Parathyroid adenoma (tissue), 2 donors: ENCODE measurements around the gene CFAP299.
"Not testable (repeated sequence)": the region's sequence is repeated elsewhere in the genome, so short reads cannot be mapped to it uniquely, and the experiment has no call there.

Source experiments
- H2AFZ ChIP-seq: fragments of 300-600 bp; sonication (generic); one replicate; pipeline ENCODE4 v1.7.0; 2017; ENCODE audit warnings: antibody characterized with exemption, mild to moderate bottlenecking
- H3K27ac ChIP-seq: fragments of 300-600 bp; sonication (generic); one replicate; pipeline ENCODE4 v1.7.0; 2017
- H3K27me3 ChIP-seq: fragments of 300-600 bp; sonication (generic); one replicate; pipeline ENCODE4 v1.7.0; 2017; ENCODE audit warnings: low read length; ENCODE audit not compliant: control insufficient read depth, insufficient read depth
- H3K36me3 ChIP-seq: fragments of 300-600 bp; sonication (generic); one replicate; pipeline ENCODE4 v1.7.0; 2017; ENCODE audit warnings: low read length; ENCODE audit not compliant: control insufficient read depth, insufficient read depth
- H3K4me1 ChIP-seq: fragments of 300-600 bp; sonication (generic); one replicate; pipeline ENCODE4 v1.7.0; 2017; ENCODE audit warnings: control low read depth
- H3K4me2 ChIP-seq: fragments of 300-600 bp; sonication (generic); one replicate; pipeline ENCODE4 v1.7.0; 2017; ENCODE audit warnings: low read length
- H3K4me3 ChIP-seq: fragments of 300-600 bp; sonication (generic); one replicate; pipeline ENCODE4 v1.7.0; 2017; ENCODE audit warnings: low read depth, low read length
- H3K79me2 ChIP-seq: fragments of 300-600 bp; sonication (generic); one replicate; pipeline ENCODE4 v1.7.0; 2017; ENCODE audit warnings: control low read depth
- H3K9ac ChIP-seq: fragments of 300-600 bp; sonication (generic); one replicate; pipeline ENCODE4 v1.7.0; 2017; ENCODE audit warnings: mild to moderate bottlenecking
- H3K9me3 ChIP-seq: fragments of 300-600 bp; sonication (generic); one replicate; pipeline ENCODE4 v1.7.0; 2017; ENCODE audit warnings: low read length; ENCODE audit not compliant: control insufficient read depth
- CTCF ChIP-seq: fragments of 300-600 bp; sonication (generic); IDR thresholded peaks from one replicate; pipeline ENCODE4 v1.7.0; 2017; ENCODE audit warnings: antibody characterized with exemption, mild to moderate bottlenecking
- donor health status: primary hyperparathyroidism.

Gene CFAP299

DNA sequence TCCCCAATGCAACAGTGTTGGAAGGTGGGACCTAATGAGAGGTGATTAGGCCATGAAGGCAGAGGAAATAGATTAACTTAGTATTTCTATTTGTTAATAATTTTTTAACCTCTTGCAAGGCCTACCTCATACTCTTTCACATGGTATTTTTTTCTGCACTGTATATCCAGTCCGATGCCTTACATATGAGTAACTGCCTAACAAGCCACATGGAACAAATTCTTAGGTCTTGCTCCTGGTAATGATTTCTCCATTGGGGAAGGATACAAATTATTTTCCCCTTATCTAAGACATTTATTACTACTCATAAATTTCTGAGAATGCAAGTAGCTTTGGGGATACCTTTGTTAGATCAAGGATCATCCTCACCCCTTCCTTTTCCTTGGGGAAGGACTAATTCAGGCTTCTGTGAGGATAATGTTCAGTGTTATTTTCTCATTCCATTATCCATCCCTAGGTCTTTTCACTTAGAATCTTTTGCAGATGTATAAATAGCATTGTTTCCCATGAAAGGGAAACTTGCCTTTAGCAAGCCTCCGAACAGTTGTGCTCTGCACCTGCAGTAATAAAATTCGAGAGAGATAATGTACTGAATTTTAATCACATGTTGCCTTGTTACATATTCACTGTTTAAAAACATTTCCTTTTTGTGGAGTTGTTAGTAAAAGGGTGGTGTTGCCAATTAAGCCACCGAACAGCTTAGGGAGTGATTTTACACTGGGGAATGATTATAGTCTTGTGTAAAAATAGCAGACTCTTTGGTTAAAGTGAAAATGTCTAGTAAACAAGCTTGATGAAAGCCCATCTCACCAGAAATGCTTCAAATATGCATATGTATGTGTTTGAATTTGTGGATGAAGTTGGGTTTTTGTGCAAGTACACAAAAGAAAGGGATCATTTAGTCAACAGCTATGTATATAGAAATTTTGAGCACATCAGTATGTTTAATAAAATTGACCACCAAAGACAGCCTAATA, 89.9 kb downstream of the CFAP299 start:
- Histone ChIP-seq H3K4me2 (no peak overlapping the region), H3K9me3 (no peaks in the 10 kb centered on the region), H3K27ac (no peak overlapping the region), H3K4me1 (no peaks in the 10 kb centered on the region), H3K27me3 (no peaks in the 10 kb centered on the region), H2AFZ (no peak overlapping the region), H3K79me2 (no peaks in the 10 kb centered on the region), H3K4me3 (no peak overlapping the region), H3K36me3 (no peaks in the 10 kb centered on the region), H3K9ac (no peak overlapping the region)
- no peak for TF ChIP-seq CTCF

- H3K9me3 ChIP-seq = no peaks in the 10 kb centered on the region
- no peak for TF ChIP-seq CTCF
- no peak overlapping the region for H3K9ac ChIP-seq
- no peak overlapping the region for H3K4me3 ChIP-seq
- H3K27me3 ChIP-seq = no peaks in the 10 kb centered on the region
- no peaks in the 10 kb centered on the region for H3K79me2 ChIP-seq
- H3K27ac ChIP-seq = no peak overlapping the region
- no peak overlapping the region for H2AFZ ChIP-seq
- no peak overlapping the region for H3K4me2 ChIP-seq
- H3K4me1 ChIP-seq = no peaks in the 10 kb centered on the region
- no peaks in the 10 kb centered on the region for H3K36me3 ChIP-seq
Measured at GRCh38 chr4:80431203-80431965, 95.9 kb downstream of the CFAP299 start.

DNA sequence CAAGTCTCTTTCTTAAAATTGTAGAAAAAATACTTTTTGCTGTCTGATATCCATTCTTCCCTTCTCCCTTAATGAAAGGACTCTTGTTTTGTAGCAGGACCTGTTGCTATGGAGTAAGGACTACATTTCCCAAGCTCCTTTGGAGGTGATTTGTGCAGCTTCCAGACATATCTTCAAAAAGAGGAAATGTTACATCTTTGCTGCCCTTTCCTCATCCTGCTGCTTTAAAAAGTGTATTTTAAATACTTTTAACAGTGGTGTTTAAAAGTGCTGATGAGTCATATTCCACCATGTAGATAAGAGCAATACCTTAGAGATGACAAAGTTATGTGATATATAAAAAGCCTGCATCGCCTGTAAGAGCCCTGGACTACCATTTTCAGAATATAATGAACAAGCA, 98.7 kb downstream of the CFAP299 start:
- TF ChIP-seq CTCF = no peak
- no peak overlapping the region for H3K9ac ChIP-seq
- H3K79me2 ChIP-seq = no peaks in the 10 kb centered on the region
- no peak overlapping the region for H2AFZ ChIP-seq
- no peak overlapping the region for H3K4me2 ChIP-seq
- no peaks in the 10 kb centered on the region for H3K36me3 ChIP-seq
- no peaks in the 10 kb centered on the region for H3K27me3 ChIP-seq
- no peak overlapping the region for H3K4me3 ChIP-seq
- H3K9me3 ChIP-seq = no peaks in the 10 kb centered on the region
- H3K4me1 ChIP-seq = no peaks in the 10 kb centered on the region
- H3K27ac ChIP-seq = no peak overlapping the region

DNA sequence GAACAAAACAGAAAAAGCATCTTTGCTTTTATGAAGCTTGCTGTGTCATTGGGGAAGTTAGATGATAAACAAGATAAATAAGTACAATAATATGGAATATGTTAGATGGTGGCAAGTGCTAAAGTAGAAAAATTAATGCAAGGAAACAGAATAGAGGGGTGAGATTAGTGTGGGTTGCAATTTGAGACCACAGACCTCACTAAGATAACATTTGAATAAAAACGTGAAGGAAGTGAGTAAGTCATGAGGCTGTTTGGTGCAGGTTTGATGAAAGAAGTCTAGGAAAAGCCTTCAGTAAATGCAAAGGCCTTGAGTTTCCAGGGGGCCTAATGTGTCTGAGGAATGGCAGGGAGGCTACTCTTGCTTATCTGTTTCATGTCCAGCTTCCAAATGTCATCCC, 102.5 kb downstream of the CFAP299 start:
- no peaks in the 10 kb centered on the region for H3K4me1 ChIP-seq
- TF ChIP-seq CTCF = no peak
- H2AFZ ChIP-seq = no peak overlapping the region
- H3K79me2 ChIP-seq = no peaks in the 10 kb centered on the region
- H3K4me2 ChIP-seq = no peak overlapping the region
- no peak overlapping the region for H3K4me3 ChIP-seq
- H3K36me3 ChIP-seq = no peaks in the 10 kb centered on the region
- no peak overlapping the region for H3K27ac ChIP-seq
- H3K9me3 ChIP-seq = no peaks in the 10 kb centered on the region
- no peak overlapping the region for H3K9ac ChIP-seq
- no peaks in the 10 kb centered on the region for H3K27me3 ChIP-seq

DNA sequence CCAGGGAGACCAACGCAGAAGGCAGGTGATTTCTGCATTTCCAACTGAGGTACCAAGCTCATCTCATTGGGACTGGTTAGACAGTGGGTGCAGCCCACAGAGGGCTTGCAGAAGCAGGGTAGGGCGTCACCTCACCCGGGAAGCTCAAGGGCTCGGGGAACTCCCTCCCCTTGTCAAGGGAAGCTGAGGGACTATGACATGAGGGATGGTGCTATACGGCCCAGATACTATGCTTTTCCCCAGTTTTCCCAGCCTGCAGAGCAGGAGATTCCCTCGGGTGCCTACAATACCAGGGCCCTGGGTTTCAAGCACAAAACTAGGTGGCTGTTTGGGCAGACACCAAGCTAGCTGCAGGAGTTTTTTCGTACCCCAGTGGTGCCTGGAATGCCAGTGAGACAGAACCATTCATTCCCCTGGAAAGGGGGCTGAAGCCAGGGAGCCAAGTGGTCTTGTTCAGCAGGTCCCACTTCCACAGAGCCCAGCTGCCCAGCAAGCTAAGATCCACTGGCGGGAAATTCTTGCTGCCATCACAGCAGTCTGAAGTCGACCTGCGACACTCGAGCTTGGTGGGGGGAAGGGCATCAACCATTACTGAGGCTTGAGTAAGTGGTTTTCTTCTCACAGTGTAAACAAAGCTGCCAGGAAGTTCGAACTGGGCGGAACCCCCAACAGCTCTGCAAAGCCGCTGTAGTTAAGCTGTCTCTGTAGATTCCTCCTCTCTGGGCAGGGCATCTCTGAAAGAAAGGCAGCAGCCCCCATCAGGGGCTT, 103.9 kb downstream of the CFAP299 start:
- H3K9me3 ChIP-seq, H3K36me3 ChIP-seq, H3K4me2 ChIP-seq, H3K79me2 ChIP-seq, H2AFZ ChIP-seq, H3K4me1 ChIP-seq, H3K27ac ChIP-seq, H3K4me3 ChIP-seq, H3K27me3 ChIP-seq, H3K9ac ChIP-seq: not testable (repeated sequence)
